Measurements from ENCODE around the gene SCEL.
"Not testable (repeated sequence)": the region's sequence is repeated elsewhere in the genome, so short reads cannot be mapped to it uniquely, and the experiment has no call there.

The SCEL gene

GRCh38 chr13:77535448-77535847 is at the start of gene SCEL:
SCEL (plus strand) TSS chr13:77535706; CDS start chr13:77555876, 20,170 bp downstream.
- no peak for DNase-seq (ENCODE audit: low read depth in 1 of 2, low spot score in 1 of 2)

GRCh38 chr13:77489566-77490337 is 45.8 kb upstream of the SCEL start:
- no peak for DNase-seq (ENCODE audit: low read depth in 1 of 2, low spot score in 1 of 2)

- DNase-seq (ENCODE audit: low read depth in 1 of 2, low spot score in 1 of 2) = no peak
Observed at GRCh38 chr13:77492982-77493381, 42.5 kb upstream of the SCEL start.

GRCh38 chr13:77494226-77494625 is 41.3 kb upstream of the SCEL start:
- DNase-seq (ENCODE audit: low read depth in 1 of 2, low spot score in 1 of 2) = no peak

GRCh38 chr13:77497350-77497749 is 38.2 kb upstream of the SCEL start:
- DNase-seq (ENCODE audit: low read depth in 1 of 2, low spot score in 1 of 2) = no peak

GRCh38 chr13:77497835-77498234 is 37.7 kb upstream of the SCEL start:
- DNase-seq (ENCODE audit: low read depth in 1 of 2, low spot score in 1 of 2) = no peak

GRCh38 chr13:77502104-77502720 is 33.3 kb upstream of the SCEL start:
- DNase-seq (ENCODE audit: low read depth in 1 of 2, low spot score in 1 of 2) = no peak

GRCh38 chr13:77503398-77503797 is 32.1 kb upstream of the SCEL start:
- no peak for DNase-seq (ENCODE audit: low read depth in 1 of 2, low spot score in 1 of 2)

GRCh38 chr13:77506874-77507273 is 28.6 kb upstream of the SCEL start:
- DNase-seq (ENCODE audit: low read depth in 1 of 2, low spot score in 1 of 2) = no peak

- no peak for DNase-seq (ENCODE audit: low read depth in 1 of 2, low spot score in 1 of 2)
Observed at GRCh38 chr13:77507931-77508776, 27.4 kb upstream of the SCEL start.

- DNase-seq (ENCODE audit: low read depth in 1 of 2, low spot score in 1 of 2) = no peak
Observed at GRCh38 chr13:77508959-77509620, 26.4 kb upstream of the SCEL start.

- DNase-seq (ENCODE audit: low read depth in 1 of 2, low spot score in 1 of 2) = no peak
Observed at GRCh38 chr13:77510156-77510555, 25.4 kb upstream of the SCEL start.

- no peak for DNase-seq (ENCODE audit: low read depth in 1 of 2, low spot score in 1 of 2)
Observed at GRCh38 chr13:77511552-77511951, 24.0 kb upstream of the SCEL start.

GRCh38 chr13:77513719-77514335 is 21.7 kb upstream of the SCEL start:
- no peak for DNase-seq (ENCODE audit: low read depth in 1 of 2, low spot score in 1 of 2)

GRCh38 chr13:77514336-77514726 is 21.2 kb upstream of the SCEL start:
- no peak for DNase-seq (ENCODE audit: low read depth in 1 of 2, low spot score in 1 of 2)

GRCh38 chr13:77515785-77516184 is 19.7 kb upstream of the SCEL start:
- DNase-seq (ENCODE audit: low read depth in 1 of 2, low spot score in 1 of 2) = no peak

- DNase-seq (ENCODE audit: low read depth in 1 of 2, low spot score in 1 of 2) = no peak
Observed at GRCh38 chr13:77516342-77516789, 19.1 kb upstream of the SCEL start.

GRCh38 chr13:77518266-77518665 is 17.2 kb upstream of the SCEL start:
- DNase-seq (ENCODE audit: low read depth in 1 of 2, low spot score in 1 of 2) = no peak

GRCh38 chr13:77519396-77519795 is 16.1 kb upstream of the SCEL start:
- DNase-seq (ENCODE audit: low read depth in 1 of 2, low spot score in 1 of 2) = not testable (repeated sequence)

- no peak for DNase-seq (ENCODE audit: low read depth in 1 of 2, low spot score in 1 of 2)
Observed at GRCh38 chr13:77519808-77520207, 15.7 kb upstream of the SCEL start.

- DNase-seq (ENCODE audit: low read depth in 1 of 2, low spot score in 1 of 2) = no peak
Observed at GRCh38 chr13:77521194-77521593, 14.3 kb upstream of the SCEL start.

Measured in activated T-helper 1 cell treated with anti-CD3 and anti-CD28 coated beads, Interleukin-2, amount 50 U/mL, for 16 hours (primary cell).